PC-3 (cell line): ENCODE measurements around the gene SLC12A3. TPM values are rescaled to one million over a fixed set of nuclear protein-coding genes. Genes with fewer than 3 reads are reported as not detected.

Experiments used
- ATAC-seq: fragments of 200-7000 bp; cut with Tn5 transposase; 2 replicates; pipeline ENCODE4 v1.9.1; 2020; ENCODE audit warnings: mild to moderate bottlenecking, moderate library complexity
- BruUV-seq: library from RNA; stranded (reverse); fragments of 400-500 nt; replicated peaks from 2 replicates; lab custom pipeline; 2021; lab: Mats Ljungman, UMichigan
- CTCF ChIA-PET: fragments of 300-600 bp; sonication (Branson Sonifier 250); formaldehyde crosslinking; loops from one replicate; lab custom pipeline; 2022; ENCODE audit warnings: antibody characterized with exemption; lab: Charles Lee
- POLR2A ChIA-PET: fragments of 300-600 bp; sonication (Branson Sonifier 250); formaldehyde crosslinking; loops from one replicate; lab custom pipeline; 2022; ENCODE audit warnings: antibody characterized with exemption; ENCODE audit not compliant: unreplicated experiment; lab: Charles Lee
- DNase-seq: peaks from one replicate; pipeline ENCODE4 v3.0.0-alpha.2; 2015
- H2AFZ ChIP-seq: fragments of 300-600 bp; sonication (generic); 2 replicates; pipeline ENCODE4 v1.6.0; 2016; ENCODE audit warnings: antibody characterized with exemption, low read length
- H3F3A ChIP-seq: fragments of 300-600 bp; sonication (generic); one replicate; pipeline ENCODE4 v1.6.0; 2017; ENCODE audit warnings: antibody characterized with exemption, low read length, control low read depth, mild to moderate bottlenecking; ENCODE audit not compliant: unreplicated experiment
- H3K27ac ChIP-seq: fragments of 300-600 bp; sonication (generic); 2 replicates; pipeline ENCODE4 v1.5.1; 2016; ENCODE audit warnings: mild to moderate bottlenecking, low read length
- H3K27me3 ChIP-seq: fragments of 300-600 bp; sonication (generic); 2 replicates; pipeline ENCODE4 v1.6.1; 2016; ENCODE audit warnings: low read length, mixed read lengths
- H3K36me3 ChIP-seq: fragments of 300-600 bp; sonication (generic); 2 replicates; pipeline ENCODE4 v1.6.1; 2016; ENCODE audit warnings: low read depth, mixed run types, low read length, mixed read lengths
- H3K4me1 ChIP-seq: fragments of 300-600 bp; sonication (generic); 2 replicates; pipeline ENCODE4 v1.5.1; 2016; ENCODE audit warnings: low read length; ENCODE audit not compliant: insufficient read depth
- H3K4me2 ChIP-seq: fragments of 300-600 bp; sonication (generic); 2 replicates; pipeline ENCODE4 v1.6.0; 2016; ENCODE audit warnings: low read length
- H3K4me3 ChIP-seq: fragments of 300-600 bp; sonication (generic); 2 replicates; pipeline ENCODE4 v1.5.1; 2016; ENCODE audit warnings: mild to moderate bottlenecking, low read length, mixed read lengths
- H3K79me2 ChIP-seq: fragments of 300-600 bp; sonication (generic); 2 replicates; pipeline ENCODE4 v1.6.1; 2017; ENCODE audit warnings: low read length, mixed read lengths
- H3K9ac ChIP-seq: fragments of 300-600 bp; sonication (generic); 2 replicates; pipeline ENCODE4 v1.6.0; 2016; ENCODE audit warnings: mild to moderate bottlenecking, low read length
- H3K9me2 ChIP-seq: fragments of 300-600 bp; sonication (generic); replicated peaks from 2 replicates; pipeline ENCODE4 v1.6.1; 2016; ENCODE audit warnings: mixed run types, low read length, mixed read lengths
- H3K9me3 ChIP-seq: fragments of 300-600 bp; sonication (generic); 2 replicates; pipeline ENCODE4 v1.6.1; 2016; ENCODE audit warnings: low read length, mixed read lengths
- H4K20me1 ChIP-seq: fragments of 300-600 bp; sonication (generic); 2 replicates; pipeline ENCODE4 v1.6.1; 2016; ENCODE audit warnings: low read length, mixed read lengths
- EZH2 ChIP-seq: fragments of 300-600 bp; sonication (generic); IDR thresholded peaks from one replicate; pipeline ENCODE4 v1.6.1; 2017; ENCODE audit warnings: antibody characterized with exemption, mild to moderate bottlenecking, low read length; ENCODE audit not compliant: unreplicated experiment
- EZH2phosphoT487 ChIP-seq: fragments of 300-600 bp; sonication (generic); IDR thresholded peaks from 2 replicates; pipeline ENCODE4 v1.6.1; 2018; ENCODE audit warnings: mild to moderate bottlenecking, antibody characterized with exemption, low read length, borderline replicate concordance
- intact Hi-C: fragments of 100-400 bp; cut with micrococcal nuclease; formaldehyde crosslinking; loops from 2 replicates; pipeline ENCODE4 v1.9.0; 2023
- total RNA-seq: library from RNA; depleted of rRNA; stranded (reverse); fragments of >200 nt; gene quantifications from 2 replicates; pipeline ENCODE4 v1.2.3, GENCODE V29; 2014
- TF ChIP-seq, protein P1 (sequence below): fragments of 300-600 bp; sonication (generic); conservative IDR thresholded peaks from 2 replicates; pipeline ENCODE4 v1.5.1; 2017; ENCODE audit warnings: antibody characterized with exemption, low read depth, mild to moderate bottlenecking, low read length

Gene SLC12A3
- total RNA-seq, 1 experiment from 2014 or later, result not detected

DNA sequence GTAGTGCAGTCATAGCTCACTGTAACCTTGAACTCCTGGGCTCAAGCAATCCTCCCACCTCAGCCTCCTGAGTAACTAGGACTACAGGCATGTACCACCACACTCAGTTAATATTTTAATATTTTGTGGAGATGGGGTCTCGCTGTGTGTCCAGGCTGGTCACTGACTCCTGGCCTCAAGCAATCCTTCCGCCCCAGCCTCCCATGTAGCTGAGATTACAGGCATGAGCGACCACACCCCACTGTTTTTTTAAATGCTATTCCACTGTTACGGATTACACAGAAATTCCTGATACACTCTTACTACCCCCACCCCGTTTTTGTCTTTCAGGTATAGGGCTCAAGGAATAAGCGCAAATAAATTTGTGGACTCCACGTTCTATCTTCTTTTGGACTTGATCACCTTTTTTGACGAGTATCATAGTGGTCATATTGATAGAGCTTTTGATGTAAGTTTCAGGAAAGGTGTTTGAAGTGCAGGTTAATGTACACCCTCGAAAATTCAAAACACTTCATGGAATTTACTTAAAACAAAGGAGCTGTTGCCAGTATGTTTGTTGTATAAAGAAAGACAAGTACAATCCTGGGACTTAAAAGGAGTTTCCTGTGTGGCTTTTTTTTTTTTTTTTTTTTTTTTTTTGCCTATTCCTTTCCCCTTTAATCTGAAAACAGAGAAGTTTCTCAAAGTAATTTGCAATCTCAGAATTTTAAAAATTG lies 26.2 kb upstream of the SLC12A3 start:
- H3F3A ChIP-seq, result no peaks in the 10 kb centered on the region
- H3K79me2 ChIP-seq, result no peaks in the 10 kb centered on the region
- ChIA-PET POLR2A (no interaction called here), CTCF (no interaction called here)
- no TSS peak for BruUV-seq
- no peaks in the 10 kb centered on the region for H3K9me2 ChIP-seq
- ATAC-seq, result no peak
- no peak overlapping the region for H3K9ac ChIP-seq
- no peak overlapping the region for H3K4me2 ChIP-seq
- intact Hi-C loops, result no loop called here
- TF ChIP-seq EZH2, result no peak
- TF ChIP-seq, protein P1, sequence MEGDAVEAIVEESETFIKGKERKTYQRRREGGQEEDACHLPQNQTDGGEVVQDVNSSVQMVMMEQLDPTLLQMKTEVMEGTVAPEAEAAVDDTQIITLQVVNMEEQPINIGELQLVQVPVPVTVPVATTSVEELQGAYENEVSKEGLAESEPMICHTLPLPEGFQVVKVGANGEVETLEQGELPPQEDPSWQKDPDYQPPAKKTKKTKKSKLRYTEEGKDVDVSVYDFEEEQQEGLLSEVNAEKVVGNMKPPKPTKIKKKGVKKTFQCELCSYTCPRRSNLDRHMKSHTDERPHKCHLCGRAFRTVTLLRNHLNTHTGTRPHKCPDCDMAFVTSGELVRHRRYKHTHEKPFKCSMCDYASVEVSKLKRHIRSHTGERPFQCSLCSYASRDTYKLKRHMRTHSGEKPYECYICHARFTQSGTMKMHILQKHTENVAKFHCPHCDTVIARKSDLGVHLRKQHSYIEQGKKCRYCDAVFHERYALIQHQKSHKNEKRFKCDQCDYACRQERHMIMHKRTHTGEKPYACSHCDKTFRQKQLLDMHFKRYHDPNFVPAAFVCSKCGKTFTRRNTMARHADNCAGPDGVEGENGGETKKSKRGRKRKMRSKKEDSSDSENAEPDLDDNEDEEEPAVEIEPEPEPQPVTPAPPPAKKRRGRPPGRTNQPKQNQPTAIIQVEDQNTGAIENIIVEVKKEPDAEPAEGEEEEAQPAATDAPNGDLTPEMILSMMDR, result no peak
- no peak for TF ChIP-seq EZH2phosphoT487
- H3K36me3 ChIP-seq, result peaks cover 15% of the 10 kb centered on the region; the same call in 1 of the 2 replicates
- no peaks in the 10 kb centered on the region for H3K9me3 ChIP-seq
- no peak for DNase-seq
- H3K27me3 ChIP-seq, result no peaks in the 10 kb centered on the region
- H2AFZ ChIP-seq, result no peak overlapping the region
- no peak overlapping the region for H3K4me3 ChIP-seq
- no peaks in the 10 kb centered on the region for H4K20me1 ChIP-seq
- H3K4me1 ChIP-seq, result no peaks in the 10 kb centered on the region
- no peak overlapping the region for H3K27ac ChIP-seq

DNA sequence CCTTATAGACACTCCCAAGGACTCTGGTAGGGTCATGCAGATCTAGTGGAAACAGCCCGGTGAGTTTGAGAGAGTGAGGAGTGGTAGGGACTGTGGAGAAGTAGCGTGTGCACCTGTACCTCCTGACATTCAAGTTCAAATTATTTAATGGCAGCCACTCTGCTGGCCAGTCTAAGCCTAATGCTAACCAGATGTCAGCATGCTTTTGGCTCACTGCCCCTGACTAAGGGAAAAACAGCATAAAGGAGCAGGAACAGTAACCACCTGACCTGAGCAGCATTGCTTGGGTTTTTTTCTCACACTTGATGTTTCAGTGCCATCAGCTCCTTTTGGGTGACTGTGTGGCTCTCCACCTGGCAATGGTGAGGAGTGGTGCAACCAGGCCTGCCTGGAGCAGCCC lies 23.8 kb upstream of the SLC12A3 start:
- Histone ChIP-seq H3K79me2 (no peaks in the 10 kb centered on the region), H4K20me1 (no peaks in the 10 kb centered on the region), H3K4me3 (no peak overlapping the region), H3K4me1 (no peaks in the 10 kb centered on the region), H3K36me3 (peaks cover 7% of the 10 kb centered on the region; the same call in 1 of the 2 replicates), H2AFZ (no peak overlapping the region), H3K9me2 (no peaks in the 10 kb centered on the region), H3K9me3 (no peaks in the 10 kb centered on the region), H3F3A (no peaks in the 10 kb centered on the region), H3K27ac (no peak overlapping the region), H3K27me3 (no peaks in the 10 kb centered on the region), H3K9ac (no peak overlapping the region), H3K4me2 (no peak overlapping the region)
- no peak for DNase-seq
- no peak for ATAC-seq
- intact Hi-C loops, result no loop called here
- ChIA-PET CTCF (no interaction called here), POLR2A (no interaction called here)
- TF ChIP-seq, protein P1, result no peak
- TF ChIP-seq EZH2phosphoT487, result no peak
- no peak for TF ChIP-seq EZH2
- BruUV-seq, result no TSS peak

- H3K27me3 ChIP-seq, result no peaks in the 10 kb centered on the region
- ChIA-PET CTCF (no interaction called here), POLR2A (no interaction called here)
- TF ChIP-seq EZH2phosphoT487, result no peak
- TF ChIP-seq EZH2, result no peak
- TF ChIP-seq, protein P1, result no peak
- H4K20me1 ChIP-seq, result no peaks in the 10 kb centered on the region
- no peaks in the 10 kb centered on the region for H3K9me3 ChIP-seq
- no peaks in the 10 kb centered on the region for H3F3A ChIP-seq
- ATAC-seq, result no peak
- H3K79me2 ChIP-seq, result no peaks in the 10 kb centered on the region
- intact Hi-C loops, result no loop called here
- H3K27ac ChIP-seq, result no peak overlapping the region
- no peaks in the 10 kb centered on the region for H3K4me1 ChIP-seq
- DNase-seq, result no peak
- no peaks in the 10 kb centered on the region for H3K9me2 ChIP-seq
- H3K4me3 ChIP-seq, result no peak overlapping the region
- H3K4me2 ChIP-seq, result no peak overlapping the region
- no peak overlapping the region for H3K9ac ChIP-seq
- no TSS peak for BruUV-seq
- no peak overlapping the region for H2AFZ ChIP-seq
- peaks cover 6% of the 10 kb centered on the region; the same call in 1 of the 2 replicates for H3K36me3 ChIP-seq
Measured at GRCh38 chr16:56841659-56842058, 23.3 kb upstream of the SLC12A3 start.
